Measurements from ENCODE around the gene BRPF3. TPM values are rescaled to one million over a fixed set of nuclear protein-coding genes. Genes with fewer than 3 reads are reported as not detected.

BRPF3 gene
- total and polyA plus RNA-seq, 2 donors (not counting 3 experiments of a cell fraction or from before 2014, with no cell fraction given): 30.5 to 35.7 TPM

GRCh38 chr6:36232172-36232571 lies 35.6 kb downstream of the BRPF3 start:
- intact Hi-C loops (cut with micrococcal nuclease): no loop called here
- no peak overlapping the region for H3K4me2 ChIP-seq (ENCODE audit: insufficient read depth, low read length)
- H4K20me1 ChIP-seq (replicated peaks; ENCODE audit: control insufficient read depth, extremely low read depth, insufficient read depth, low read length): peaks cover 2% of the 10 kb centered on the region
- H3K9me3 ChIP-seq (replicated peaks; ENCODE audit: control insufficient read depth, insufficient read depth, low read length): no peaks in the 10 kb centered on the region
- no TSS peak for BruUV-seq (replicated peaks)
- dilution Hi-C loops (cut with MboI; ENCODE audit: extremely low pct_ligation_motif_present, low sequenced_read_pairs): no loop called here
- H2AFZ ChIP-seq (ENCODE audit: low read depth, low read length): no peak overlapping the region
- H3K36me3 ChIP-seq (ENCODE audit: control insufficient read depth in 2 of 2, extremely low read depth in 1 of 2, insufficient read depth in 2 of 2, low read length in 2 of 2): peaks cover 19 to 41% of the 10 kb centered on the region in 2 experiments
- FAIRE-seq (no peak), DNase-seq (ENCODE audit: low read depth, low spot score) (no peak)
- no peak overlapping the region for H3K4me3 ChIP-seq (replicated peaks in 1 of 3; ENCODE audit: insufficient read depth in 1 of 3, low read depth in 1 of 3, low read length in 3 of 3)
- CTCF ChIA-PET: interaction anchor here (1.1 to 1.4 kb wide), 3 partner anchors 13 to 70 kb away, joined by 3 to 4 read pairs (median 3); no protein-coding TSS in a partner anchor
- H3K4me1 ChIP-seq (ENCODE audit: control insufficient read depth, extremely low read depth, insufficient read depth, low read length): no peaks in the 10 kb centered on the region
- POLR2A ChIA-PET: no interaction called here
- H3K27me3 ChIP-seq (ENCODE audit: control insufficient read depth in 2 of 2, insufficient read depth in 2 of 2, low read length in 2 of 2): no peaks in the 10 kb centered on the region
- H3K79me2 ChIP-seq (ENCODE audit: control insufficient read depth, insufficient read depth, low read length): no peaks in the 10 kb centered on the region
- H3K9ac ChIP-seq (replicated peaks; ENCODE audit: extremely low read depth, insufficient read depth, low read length): no peak overlapping the region
- H3K27ac ChIP-seq (ENCODE audit: insufficient read depth, low read depth, low read length): no peak overlapping the region
- no peak for TF ChIP-seq JUN (IDR thresholded peaks at IDR 0.05; ENCODE audit: borderline replicate concordance, insufficient read depth, insufficient read length, low read depth)
- TF ChIP-seq FOS (IDR thresholded peaks at IDR 0.05; ENCODE audit: borderline replicate concordance, insufficient read depth, low read length): no peak
- no peak for TF ChIP-seq POLR2A (IDR thresholded peaks at IDR 0.05; ENCODE audit: low read depth, low read length)
- TF ChIP-seq CTCF (IDR thresholded peaks at IDR 0.05; ENCODE audit: extremely low read depth in 1 of 2, insufficient read depth in 1 of 2, low read depth in 1 of 2, low read length in 2 of 2): no peak
- TF ChIP-seq EZH2 (IDR thresholded peaks at IDR 0.05; ENCODE audit: borderline replicate concordance, low read depth, low read length, severe bottlenecking): no peak
- no peak for TF ChIP-seq POLR2AphosphoS5 (IDR thresholded peaks at IDR 0.05; ENCODE audit: insufficient read depth, low read depth, low read length)
- TF ChIP-seq GATA2 (IDR thresholded peaks at IDR 0.05; ENCODE audit: insufficient read depth, insufficient read length, low read depth, low read length): no peak
- TF ChIP-seq MAX (IDR thresholded peaks at IDR 0.05; ENCODE audit: insufficient read depth, insufficient read length): no peak
- TF ChIP-seq MYC (IDR thresholded peaks at IDR 0.05; ENCODE audit: low read depth, low read length): no peak
- no peaks in the 10 kb centered on the region for H3K9me1 ChIP-seq (replicated peaks; ENCODE audit: control insufficient read depth, extremely low read depth, insufficient read depth, low read length)

Data from endothelial cell of umbilical vein (primary cell).